NCI-H187 (cell line): ENCODE results near the gene ADAM15.
A peak's percentile ranks its signal among the peaks of the same experiment; 100 is the strongest.

Source experiments
- DNase-seq, 2 experiments: peaks; one replicate each; lab custom pipeline; 2025; lab: John Stamatoyannopoulos, UW

Gene ADAM15

DNA sequence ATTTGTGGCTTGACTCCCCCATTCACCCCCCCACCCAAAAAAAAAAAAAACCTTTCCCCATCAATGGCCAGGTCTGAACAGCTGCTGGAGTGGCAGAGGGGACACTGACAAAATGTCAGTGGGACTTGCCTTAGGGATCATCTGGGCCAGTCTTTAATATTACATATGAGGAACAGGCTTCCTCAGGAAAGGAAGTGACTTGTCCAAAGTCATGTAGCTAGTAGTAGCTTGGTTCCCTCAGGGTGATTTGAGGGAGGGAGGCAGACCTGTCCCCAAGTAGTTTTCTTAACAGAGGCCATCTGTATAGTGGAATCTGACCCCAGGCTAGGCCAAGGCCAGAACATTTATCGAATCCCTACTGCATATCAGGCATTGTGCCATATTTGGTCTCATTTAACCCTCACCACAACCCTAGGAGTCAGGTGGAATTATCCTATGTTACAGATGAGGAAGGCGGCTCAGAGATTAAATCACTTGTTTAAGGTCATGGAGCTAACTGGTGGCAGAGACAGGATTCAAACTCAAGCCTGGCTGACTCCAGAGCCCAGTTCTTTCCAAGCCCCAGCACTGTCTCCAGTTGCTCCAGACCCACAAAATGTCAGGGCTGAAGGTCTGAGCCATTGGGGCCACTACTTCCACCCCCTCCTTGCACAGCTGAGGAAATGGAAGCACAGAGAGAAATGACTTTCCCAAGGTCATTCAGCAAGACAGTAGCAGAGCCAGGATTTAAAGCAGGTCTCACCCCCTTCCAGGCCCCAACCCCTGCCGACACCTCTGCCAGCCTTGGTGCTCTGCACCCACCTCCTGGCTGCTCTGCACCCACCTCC is 38.1 kb upstream of the ADAM15 start:
- DNase-seq: no peak

DNA sequence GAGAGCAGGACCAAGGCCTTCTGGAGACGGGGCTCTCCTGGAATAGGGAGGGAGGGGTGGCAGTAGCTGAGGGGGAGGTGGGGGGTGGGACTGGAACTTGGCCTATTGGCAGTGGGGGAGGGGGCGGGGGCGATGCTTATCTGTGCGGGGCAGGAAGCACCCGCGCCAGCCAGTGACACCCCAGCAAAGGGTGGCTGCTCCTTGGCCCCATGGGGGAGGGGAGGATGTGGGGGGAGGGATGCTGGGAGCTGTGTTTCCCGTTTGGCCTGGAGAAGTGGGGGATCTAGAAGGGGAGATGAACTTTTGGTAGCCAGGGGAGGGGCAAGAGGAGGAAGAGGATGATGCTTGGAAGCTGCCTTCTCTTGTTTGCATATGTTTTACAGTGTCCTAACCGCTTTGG is 37.5 kb upstream of the ADAM15 start:
- DNase-seq: no peak

GRCh38 chr1:155014709-155015508 is 36.2 kb upstream of the ADAM15 start:
- no peak for DNase-seq

GRCh38 chr1:155015527-155016230 is 35.4 kb upstream of the ADAM15 start:
- no peak for DNase-seq

DNA sequence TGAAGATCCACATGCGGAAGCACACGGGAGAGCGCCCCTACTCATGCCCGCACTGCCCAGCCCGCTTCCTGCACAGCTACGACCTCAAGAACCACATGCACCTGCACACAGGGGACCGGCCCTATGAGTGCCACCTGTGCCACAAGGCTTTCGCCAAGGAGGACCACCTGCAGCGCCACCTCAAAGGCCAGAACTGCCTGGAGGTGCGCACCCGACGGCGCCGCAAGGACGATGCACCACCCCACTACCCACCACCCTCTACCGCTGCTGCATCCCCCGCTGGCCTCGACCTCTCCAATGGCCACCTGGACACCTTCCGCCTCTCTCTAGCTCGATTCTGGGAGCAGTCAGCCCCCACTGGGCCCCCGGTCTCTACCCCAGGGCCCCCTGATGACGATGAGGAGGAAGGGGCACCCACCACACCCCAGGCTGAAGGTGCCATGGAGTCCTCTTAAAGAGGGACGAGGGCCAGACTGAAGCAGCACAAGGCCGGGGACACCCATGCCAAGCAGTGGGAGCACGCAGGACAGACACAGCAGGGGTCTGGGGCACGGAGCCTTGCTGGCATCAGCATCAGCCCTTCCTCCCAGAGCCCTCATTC is 34.8 kb upstream of the ADAM15 start:
- DNase-seq: no peak

GRCh38 chr1:155017041-155017945 is 33.8 kb upstream of the ADAM15 start:
- DNase-seq: peak; percentile 87 to 89

GRCh38 chr1:155017946-155018316 is 33.2 kb upstream of the ADAM15 start:
- DNase-seq: no peak

- no peak for DNase-seq
These were observed 32.3 kb upstream of the ADAM15 start for GRCh38 chr1:155018617-155019348.

GRCh38 chr1:155019377-155020245 is 31.5 kb upstream of the ADAM15 start:
- no peak for DNase-seq

DNA sequence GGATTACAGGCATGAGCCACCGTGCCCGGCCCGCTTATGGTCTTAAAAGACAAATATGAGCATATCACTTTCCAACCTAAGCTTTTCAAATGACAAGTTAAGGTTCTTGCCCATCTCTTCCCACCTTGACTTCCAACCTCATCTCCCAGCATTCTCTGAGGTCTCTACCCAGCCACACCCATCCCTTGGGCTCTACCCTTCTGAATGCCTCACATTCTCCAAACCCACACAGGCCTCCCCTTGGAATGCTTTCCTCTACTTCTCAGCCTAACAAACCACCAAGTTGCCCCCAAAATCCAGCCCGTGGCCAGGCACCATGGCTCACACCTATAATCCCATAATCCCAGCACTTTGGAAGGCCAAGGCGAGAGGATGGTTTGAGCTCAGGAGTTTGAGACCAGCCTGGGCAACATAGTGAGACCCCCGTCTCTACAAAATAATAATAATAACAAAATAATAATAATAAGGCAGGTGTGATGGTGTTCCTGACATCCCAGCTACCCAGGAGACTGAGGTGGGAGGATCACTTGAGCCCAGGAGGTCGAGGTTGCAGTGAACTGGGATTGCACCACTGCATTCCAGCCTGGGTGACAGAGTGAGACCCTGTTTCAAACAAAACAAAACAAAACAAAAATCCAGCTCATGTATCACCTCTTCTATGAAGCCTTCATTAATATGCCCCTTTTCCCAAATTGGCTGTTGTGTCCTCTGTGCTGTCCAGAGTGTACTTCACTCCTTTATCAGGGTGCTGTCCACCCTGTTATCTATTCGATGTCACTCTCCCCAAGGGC is 28.8 kb upstream of the ADAM15 start:
- DNase-seq: no peak

GRCh38 chr1:155022927-155023236 is 28.2 kb upstream of the ADAM15 start:
- peak; percentile 21 to 44 for DNase-seq

DNA sequence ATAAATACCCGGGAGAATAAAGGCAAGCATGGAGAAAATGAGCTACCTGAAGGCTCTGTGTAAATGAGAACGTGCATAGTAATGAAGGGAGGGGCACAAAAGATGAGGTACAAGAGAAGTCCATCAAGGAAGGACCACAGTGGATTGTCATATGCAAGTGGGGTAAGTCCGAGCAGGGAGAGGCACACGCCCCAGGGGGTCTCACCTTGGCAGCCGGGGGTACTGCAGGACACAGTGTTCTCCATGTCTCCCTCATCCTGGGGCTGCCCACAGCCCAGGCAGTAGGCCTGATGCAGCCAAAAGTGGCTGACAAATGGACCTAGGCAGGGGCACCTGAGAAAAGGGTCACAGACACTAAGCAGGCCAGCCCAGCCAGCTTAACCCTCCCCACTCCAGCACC is 27.5 kb upstream of the ADAM15 start:
- no peak for DNase-seq

GRCh38 chr1:155024315-155024714 is 26.8 kb upstream of the ADAM15 start:
- no peak for DNase-seq

- no peak for DNase-seq
These were observed 25.0 kb upstream of the ADAM15 start for GRCh38 chr1:155026154-155026553.

DNA sequence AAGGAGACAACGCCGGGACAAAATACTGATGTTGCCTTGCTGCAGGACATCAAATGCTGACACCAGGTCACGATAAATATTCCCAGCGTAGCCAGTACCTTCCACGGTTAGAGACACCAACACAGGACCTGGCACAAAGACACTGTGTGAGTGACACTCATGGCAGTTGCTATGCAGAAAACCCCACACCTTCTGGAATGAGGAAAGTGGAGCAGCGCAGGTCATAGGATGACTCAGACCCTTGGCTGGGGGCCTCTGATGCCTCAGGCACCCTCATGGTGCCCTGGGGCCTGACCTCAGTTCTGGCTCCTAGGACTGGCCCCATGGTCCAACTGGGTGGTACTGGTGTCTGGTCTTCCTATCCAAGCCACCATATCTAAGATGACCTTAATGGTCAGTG is 24.5 kb upstream of the ADAM15 start:
- DNase-seq: no peak

DNA sequence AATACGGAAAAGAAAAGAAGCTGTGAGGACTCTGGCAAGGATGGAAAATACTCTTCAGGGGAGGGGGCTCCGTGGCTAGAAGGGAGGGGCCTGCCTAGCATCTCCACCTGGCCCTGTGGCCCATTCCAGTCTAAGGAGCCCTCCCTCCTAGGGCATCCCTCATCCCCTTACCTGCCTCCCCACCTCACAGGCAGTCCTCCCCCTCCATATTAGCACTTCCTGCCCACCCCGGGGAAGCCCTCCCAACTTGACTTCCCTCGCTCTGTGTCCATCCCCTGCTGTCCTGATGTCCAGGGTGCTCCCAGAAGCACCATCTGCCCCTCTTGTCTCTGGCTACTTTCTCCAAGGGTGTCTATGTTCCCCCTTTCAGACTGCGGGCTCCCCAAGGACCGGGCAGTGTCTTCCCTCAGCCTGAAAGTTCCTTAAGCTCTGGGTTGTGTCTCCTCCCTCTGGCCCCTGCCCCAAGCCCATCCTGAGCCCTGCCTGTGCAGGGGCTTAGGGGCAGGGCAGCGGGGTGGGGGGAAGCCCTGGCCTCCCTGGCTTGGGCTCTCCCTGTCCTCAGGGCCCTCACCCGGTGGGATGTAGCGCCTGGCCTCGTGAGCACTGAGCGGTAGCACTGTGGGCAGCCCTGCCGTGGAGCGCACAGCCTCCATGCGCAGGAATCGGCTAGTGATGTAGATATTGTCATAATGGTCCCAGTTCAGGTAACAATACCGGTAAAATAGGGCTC is 21.4 kb upstream of the ADAM15 start:
- DNase-seq: no peak

- no peak for DNase-seq
These were observed 20.8 kb upstream of the ADAM15 start for GRCh38 chr1:155030243-155030795.

DNA sequence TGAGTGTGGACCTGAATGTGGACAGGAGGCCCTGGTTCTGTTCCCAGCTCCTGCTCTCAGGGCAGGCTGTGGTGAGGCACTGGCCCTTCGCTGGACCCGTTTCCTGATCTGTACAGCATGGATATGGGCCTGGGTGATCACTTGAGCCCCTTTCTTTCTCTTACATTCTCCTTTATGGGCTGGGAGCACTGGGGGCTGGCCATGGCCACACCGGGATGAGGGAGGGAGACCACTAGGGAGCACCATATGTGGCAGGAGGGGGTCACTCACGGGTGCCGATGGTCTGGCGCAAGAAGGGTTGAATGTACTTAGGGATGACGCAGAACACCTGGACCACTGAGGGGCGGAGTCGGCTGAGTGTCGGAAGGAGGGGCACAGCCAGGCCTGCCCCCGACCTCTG is 20.2 kb upstream of the ADAM15 start:
- DNase-seq: no peak
